Measurements from ENCODE around the gene WDR11. TPM values are rescaled to one million over a fixed set of nuclear protein-coding genes. Genes with fewer than 3 reads are reported as not detected.

Gene WDR11
- total and polyA plus RNA-seq, 4 donors: 24.1 to 109 (median 34.5) TPM

- ATAC-seq (ENCODE audit: insufficient read depth, low FRiP score): no peak
- Histone ChIP-seq H3K4me3 (no peak overlapping the region), H3K36me3 (ENCODE audit: control insufficient read depth in 4 of 4, insufficient read depth in 4 of 4, low read length in 4 of 4) (no peaks in the 10 kb centered on the region), H3K9ac (ENCODE audit: insufficient read depth in 1 of 2, low read length in 2 of 2) (no peak overlapping the region), H3K4me1 (ENCODE audit: control insufficient read depth in 5 of 5, insufficient read depth in 5 of 5, low read length in 5 of 5) (no peaks in the 10 kb centered on the region), H3K27me3 (ENCODE audit: control insufficient read depth in 3 of 3, insufficient read depth in 3 of 3, low read length in 2 of 3) (no peaks in the 10 kb centered on the region), H3K9me3 (ENCODE audit: control insufficient read depth in 4 of 4, insufficient read depth in 3 of 4, low read length in 3 of 4) (no peaks in the 10 kb centered on the region), H3K27ac (ENCODE audit: low read depth in 1 of 2, low read length in 1 of 2) (no peak overlapping the region)
- no peak for DNase-seq
- no peak for TF ChIP-seq CTCF (IDR thresholded peaks at IDR 0.05; ENCODE audit: control extremely low read depth, extremely low read depth)
- 66 to 71% methylated on average over 2 of the region's 2 CpGs for WGBS, 2 donors
Observed at GRCh38 chr10:120823266-120823665, 27.9 kb upstream of the WDR11 start.

- peak; percentile 15 to 32 (median 16) for DNase-seq
- Histone ChIP-seq H3K27me3 (ENCODE audit: control insufficient read depth in 3 of 3, insufficient read depth in 3 of 3, low read length in 2 of 3) (no peaks in the 10 kb centered on the region), H3K4me1 (ENCODE audit: control insufficient read depth in 5 of 5, insufficient read depth in 5 of 5, low read length in 5 of 5) (no peaks in the 10 kb centered on the region), H3K9ac (ENCODE audit: insufficient read depth in 1 of 2, low read length in 2 of 2) (no peak overlapping the region), H3K9me3 (ENCODE audit: control insufficient read depth in 4 of 4, insufficient read depth in 3 of 4, low read length in 3 of 4) (no peaks in the 10 kb centered on the region), H3K4me3 (no peak overlapping the region), H3K27ac (ENCODE audit: low read depth in 1 of 2, low read length in 1 of 2) (no peak overlapping the region), H3K36me3 (ENCODE audit: control insufficient read depth in 4 of 4, insufficient read depth in 4 of 4, low read length in 4 of 4) (no peaks in the 10 kb centered on the region)
- peak; percentile 66 for ATAC-seq (ENCODE audit: insufficient read depth, low FRiP score)
- WGBS, 2 donors: 52 to 66% methylated on average over 9 of the region's 9 CpGs
- TF ChIP-seq CTCF (IDR thresholded peaks at IDR 0.05; ENCODE audit: control extremely low read depth, extremely low read depth): no peak
Observed at GRCh38 chr10:120824881-120825309, 26.3 kb upstream of the WDR11 start.

GRCh38 chr10:120825878-120826769 lies 25.0 kb upstream of the WDR11 start:
- ATAC-seq (ENCODE audit: insufficient read depth, low FRiP score) (no peak), DNase-seq (no peak)
- TF ChIP-seq CTCF (IDR thresholded peaks at IDR 0.05; ENCODE audit: control extremely low read depth, extremely low read depth): no peak
- 36 to 44% methylated on average over 3 of the region's 3 CpGs for WGBS, 2 donors
- Histone ChIP-seq H3K27ac (ENCODE audit: low read depth in 1 of 2, low read length in 1 of 2) (no peak overlapping the region), H3K9ac (ENCODE audit: insufficient read depth in 1 of 2, low read length in 2 of 2) (no peak overlapping the region), H3K27me3 (ENCODE audit: control insufficient read depth in 3 of 3, insufficient read depth in 3 of 3, low read length in 2 of 3) (no peaks in the 10 kb centered on the region), H3K9me3 (ENCODE audit: control insufficient read depth in 4 of 4, insufficient read depth in 3 of 4, low read length in 3 of 4) (no peaks in the 10 kb centered on the region), H3K4me1 (ENCODE audit: control insufficient read depth in 5 of 5, insufficient read depth in 5 of 5, low read length in 5 of 5) (no peaks in the 10 kb centered on the region), H3K36me3 (ENCODE audit: control insufficient read depth in 4 of 4, insufficient read depth in 4 of 4, low read length in 4 of 4) (no peaks in the 10 kb centered on the region), H3K4me3 (no peak overlapping the region)

Measured in lung (tissue), 12 donors.